Activated naive CD4-positive, alpha-beta T cell treated with anti-CD3 and anti-CD28 coated beads for 36 hours (primary cell): ENCODE results near the gene LRRC56. TPM values are rescaled to one million over a fixed set of nuclear protein-coding genes. Genes with fewer than 3 reads are reported as not detected.

ENCODE experiments used
- CTCF ChIA-PET: fragments of 350-600 bp; sonication (Branson Sonifier 250); formaldehyde crosslinking; loops from one replicate; lab custom pipeline; 2021; ENCODE audit warnings: antibody characterized with exemption; lab: Charles Lee
- DNase-seq: peaks from one replicate; pipeline ENCODE4 v3.0.0-alpha.2; 2020
- H3K27ac Mint-ChIP-seq: one replicate; pipeline ENCODE4 v1.8.0; 2021; ENCODE audit warnings: mild to moderate bottlenecking, mixed read lengths
- H3K27me3 Mint-ChIP-seq: one replicate; pipeline ENCODE4 v1.8.0; 2021; ENCODE audit warnings: low read depth, mixed read lengths
- H3K36me3 Mint-ChIP-seq: one replicate; pipeline ENCODE4 v1.8.0; 2021; ENCODE audit warnings: low read depth, mixed read lengths
- H3K4me1 Mint-ChIP-seq: one replicate; pipeline ENCODE4 v1.8.0; 2021; ENCODE audit warnings: low read depth, mixed read lengths
- H3K4me3 Mint-ChIP-seq: one replicate; pipeline ENCODE4 v1.8.0; 2021; ENCODE audit warnings: mild to moderate bottlenecking, moderate library complexity, mixed read lengths
- H3K9me3 Mint-ChIP-seq: one replicate; pipeline ENCODE4 v1.8.0; 2021; ENCODE audit warnings: mixed read lengths
- intact Hi-C: fragments of 100-400 bp; cut with micrococcal nuclease; formaldehyde crosslinking; loops from one replicate; pipeline ENCODE4 v1.15.1; 2023
- total RNA-seq, 2 experiments: library from RNA; stranded (reverse); gene quantifications; one replicate each; pipeline ENCODE4 v1.2.3, GENCODE V29; 2021

LRRC56 gene
- total RNA-seq, 2 experiments from 2014 or later = 1.0 to 1.3 TPM

GRCh38 chr11:504053-504993 is 33.0 kb upstream of the LRRC56 start:
- peaks cover 19% of the 10 kb centered on the region for H3K36me3 Mint-ChIP-seq
- peak overlapping the region; percentile 92 for H3K4me3 Mint-ChIP-seq
- no peak for DNase-seq
- H3K9me3 Mint-ChIP-seq = no peaks in the 10 kb centered on the region
- CTCF ChIA-PET = interaction anchor here (0.6 to 1.0 kb wide), 2 partner anchors 14 to 32 kb away, joined by 3 read pairs; no protein-coding TSS in a partner anchor
- intact Hi-C loops = no loop called here
- H3K4me1 Mint-ChIP-seq = peaks cover 22% of the 10 kb centered on the region
- no peaks in the 10 kb centered on the region for H3K27me3 Mint-ChIP-seq
- H3K27ac Mint-ChIP-seq = no peak overlapping the region

GRCh38 chr11:504994-505344 is 32.4 kb upstream of the LRRC56 start:
- Mint-ChIP-seq H3K36me3 (peaks cover 23% of the 10 kb centered on the region), H3K4me3 (peak overlapping the region; percentile 92), H3K4me1 (peaks cover 22% of the 10 kb centered on the region), H3K9me3 (no peaks in the 10 kb centered on the region), H3K27me3 (no peaks in the 10 kb centered on the region), H3K27ac (no peak overlapping the region)
- no peak for DNase-seq
- intact Hi-C loops = no loop called here
- CTCF ChIA-PET = interaction anchor here (1.0 to 1.4 kb wide), 3 partner anchors 13 to 57 kb away, joined by 3 read pairs; no protein-coding TSS in a partner anchor

- Mint-ChIP-seq H3K27me3 (no peaks in the 10 kb centered on the region), H3K4me1 (peaks cover 22% of the 10 kb centered on the region), H3K9me3 (no peaks in the 10 kb centered on the region), H3K27ac (peak overlapping the region; percentile 99), H3K4me3 (peak overlapping the region; percentile 92), H3K36me3 (peaks cover 21% of the 10 kb centered on the region)
- intact Hi-C loops = loop anchor here (1.0 to 2.0 kb wide), 11 partner anchors 54 to 303 kb away; partner anchors contain the start of genes BET1L, LMNTD2, PHRF1 and PSMD13
- CTCF ChIA-PET = interaction anchor here (0.8 to 1.4 kb wide), 3 partner anchors 13 to 58 kb away, joined by 3 to 4 read pairs (median 3); partner anchors contain the start of gene PTDSS2
- peak; percentile 98 for DNase-seq
Measured at GRCh38 chr11:506238-506994, 30.9 kb upstream of the LRRC56 start.

GRCh38 chr11:506995-507726 is 30.2 kb upstream of the LRRC56 start, which contains the start of gene RNH1:
TSS of gene RNH1 (minus strand) at chr11:507242. CDS start at chr11:502162, 5,080 bp downstream.
- CTCF ChIA-PET = interaction anchor here (0.6 to 0.8 kb wide), 2 partner anchors 12 to 203 kb away, joined by 3 to 4 read pairs; no protein-coding TSS in a partner anchor
- peaks cover 21% of the 10 kb centered on the region for H3K36me3 Mint-ChIP-seq

GRCh38 chr11:507727-508515 is 29.4 kb upstream of the LRRC56 start:
- peaks cover 21% of the 10 kb centered on the region for H3K36me3 Mint-ChIP-seq
- H3K9me3 Mint-ChIP-seq = no peaks in the 10 kb centered on the region
- H3K4me1 Mint-ChIP-seq = peaks cover 22% of the 10 kb centered on the region
- H3K27ac Mint-ChIP-seq = no peak overlapping the region
- H3K4me3 Mint-ChIP-seq = peak overlapping the region; percentile 71
- DNase-seq = no peak
- H3K27me3 Mint-ChIP-seq = no peaks in the 10 kb centered on the region
- intact Hi-C loops = loop anchor here (1.0 to 2.0 kb wide), 11 partner anchors 10 to 289 kb away; partner anchors contain the start of genes DEAF1, HRAS, LMNTD2 and PSMD13
- CTCF ChIA-PET = interaction anchor here (0.6 to 2.9 kb wide), 2 partner anchors 11 to 203 kb away, joined by 3 to 19 read pairs; no protein-coding TSS in a partner anchor

More at GRCh38 chr11:506995-507726, 30.2 kb upstream of the LRRC56 start, which contains the start of gene RNH1:
- H3K27ac Mint-ChIP-seq = peak within 1 kb of the TSS; percentile 99
- H3K4me3 Mint-ChIP-seq = peak within 1 kb of the TSS; percentile 92
- peak; percentile 99 for DNase-seq
- no peaks in the 10 kb centered on the region for H3K27me3 Mint-ChIP-seq
- peaks cover 22% of the 10 kb centered on the region for H3K4me1 Mint-ChIP-seq
- intact Hi-C loops = loop anchor here (1.0 to 2.0 kb wide), 16 partner anchors 11 to 302 kb away; partner anchors contain the start of genes BET1L, DEAF1, HRAS and LMNTD2
- no peaks in the 10 kb centered on the region for H3K9me3 Mint-ChIP-seq

- intact Hi-C loops = no loop called here
- H3K36me3 Mint-ChIP-seq = peaks cover 22% of the 10 kb centered on the region
Measured at GRCh38 chr11:508956-509355, 28.4 kb upstream of the LRRC56 start.

GRCh38 chr11:512761-513595 is 24.3 kb upstream of the LRRC56 start:
- peaks cover 3% of the 10 kb centered on the region for H3K4me1 Mint-ChIP-seq
- H3K27me3 Mint-ChIP-seq = no peaks in the 10 kb centered on the region

More at GRCh38 chr11:508956-509355, 28.4 kb upstream of the LRRC56 start:
- Mint-ChIP-seq H3K4me3 (no peak overlapping the region), H3K27me3 (no peaks in the 10 kb centered on the region), H3K9me3 (no peaks in the 10 kb centered on the region), H3K4me1 (peaks cover 16% of the 10 kb centered on the region), H3K27ac (no peak overlapping the region)
- CTCF ChIA-PET = interaction anchor here (0.8 to 2.9 kb wide), 2 partner anchors 10 to 102 kb away, joined by 4 to 19 read pairs; no protein-coding TSS in a partner anchor
- no peak for DNase-seq

GRCh38 chr11:514606-515005 is 22.7 kb upstream of the LRRC56 start:
- no peak for DNase-seq
- Mint-ChIP-seq H3K9me3 (peaks cover 6% of the 10 kb centered on the region), H3K4me1 (peaks cover 2% of the 10 kb centered on the region), H3K27ac (no peak overlapping the region), H3K36me3 (peaks cover 11% of the 10 kb centered on the region), H3K27me3 (no peaks in the 10 kb centered on the region), H3K4me3 (no peak overlapping the region)
- CTCF ChIA-PET = no interaction called here
- intact Hi-C loops = no loop called here

More at GRCh38 chr11:512761-513595, 24.3 kb upstream of the LRRC56 start:
- Mint-ChIP-seq H3K4me3 (no peak overlapping the region), H3K36me3 (peaks cover 15% of the 10 kb centered on the region), H3K9me3 (peaks cover 6% of the 10 kb centered on the region), H3K27ac (no peak overlapping the region)
- intact Hi-C loops = no loop called here
- CTCF ChIA-PET = no interaction called here
- no peak for DNase-seq

- no peak overlapping the region for H3K27ac Mint-ChIP-seq
- no peak for DNase-seq
- intact Hi-C loops = no loop called here
- no peaks in the 10 kb centered on the region for H3K27me3 Mint-ChIP-seq
- peaks cover 2% of the 10 kb centered on the region for H3K4me1 Mint-ChIP-seq
- H3K36me3 Mint-ChIP-seq = peaks cover 7% of the 10 kb centered on the region
- CTCF ChIA-PET = no interaction called here
- H3K9me3 Mint-ChIP-seq = peaks cover 6% of the 10 kb centered on the region
- no peak overlapping the region for H3K4me3 Mint-ChIP-seq
Measured at GRCh38 chr11:515131-515530, 22.2 kb upstream of the LRRC56 start.

GRCh38 chr11:516400-516799 is 20.9 kb upstream of the LRRC56 start:
- Mint-ChIP-seq H3K27ac (no peak overlapping the region), H3K36me3 (peaks cover 4% of the 10 kb centered on the region), H3K27me3 (no peaks in the 10 kb centered on the region), H3K4me1 (peaks cover 4% of the 10 kb centered on the region), H3K9me3 (peaks cover 6% of the 10 kb centered on the region), H3K4me3 (no peak overlapping the region)
- CTCF ChIA-PET = interaction anchor here (1.0 kb wide), 1 partner anchor 18 kb away, joined by 5 read pairs; no protein-coding TSS in a partner anchor
- no peak for DNase-seq
- intact Hi-C loops = no loop called here
